SIG-M5 treated with dmso at 0.1 percent for 504 hours (cell line): Measurements from ENCODE around the gene DCUN1D2.
A peak's percentile ranks its signal among the peaks of the same experiment; 100 is the strongest.
"Not testable (repeated sequence)": the region's sequence is repeated elsewhere in the genome, so short reads cannot be mapped to it uniquely, and the experiment has no call there.

Experiments used
- DNase-seq: peaks from one replicate; lab custom pipeline; 2025; ENCODE audit not compliant: unreplicated experiment; lab: John Stamatoyannopoulos, UW

DCUN1D2 gene

GRCh38 chr13:113468472-113469201, 21.9 kb downstream of the DCUN1D2 start:
- DNase-seq: no peak

DNA sequence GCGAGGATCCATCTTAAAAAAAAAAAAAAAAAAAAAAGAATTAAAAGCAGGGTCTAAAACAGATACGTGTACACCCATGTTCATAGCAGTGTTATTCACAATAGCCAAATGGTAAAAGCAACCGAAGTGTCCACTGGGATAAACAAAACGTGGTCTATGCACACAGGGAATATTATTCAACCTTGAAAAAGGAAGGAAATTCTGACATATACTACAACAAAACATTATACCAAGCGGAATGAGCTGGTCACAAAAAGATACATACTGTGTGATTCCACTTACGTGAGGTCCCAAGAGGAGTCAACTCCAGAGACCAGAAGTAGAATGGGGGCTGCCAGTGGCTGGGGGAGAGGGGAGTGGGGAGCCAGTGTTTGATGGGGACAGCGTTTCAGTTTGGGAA, 22.5 kb downstream of the DCUN1D2 start:
- DNase-seq: no peak

DNA sequence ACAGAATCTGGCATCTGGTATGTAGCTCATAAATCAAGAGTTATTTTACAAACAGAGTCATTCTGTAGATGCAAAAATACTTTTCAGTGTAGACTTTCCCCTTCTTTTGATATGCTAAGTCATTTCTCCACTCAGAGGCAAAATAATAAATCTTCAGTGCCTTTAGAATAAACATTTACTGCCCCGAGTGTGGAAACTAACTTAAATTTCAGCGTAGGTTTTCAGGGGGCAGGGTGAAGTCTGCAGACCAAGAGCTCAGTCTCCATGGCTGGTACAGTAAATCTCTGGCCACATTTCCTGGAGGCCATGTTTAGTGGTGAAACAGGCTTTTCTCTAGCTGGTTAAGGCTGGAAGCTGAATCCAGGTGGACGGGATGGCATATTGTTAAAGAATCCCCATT, 24.1 kb downstream of the DCUN1D2 start:
- no peak for DNase-seq

- no peak for DNase-seq
Observed at GRCh38 chr13:113465300-113465699, 25.2 kb downstream of the DCUN1D2 start.

GRCh38 chr13:113464476-113464875, 26.0 kb downstream of the DCUN1D2 start:
- DNase-seq: no peak

DNA sequence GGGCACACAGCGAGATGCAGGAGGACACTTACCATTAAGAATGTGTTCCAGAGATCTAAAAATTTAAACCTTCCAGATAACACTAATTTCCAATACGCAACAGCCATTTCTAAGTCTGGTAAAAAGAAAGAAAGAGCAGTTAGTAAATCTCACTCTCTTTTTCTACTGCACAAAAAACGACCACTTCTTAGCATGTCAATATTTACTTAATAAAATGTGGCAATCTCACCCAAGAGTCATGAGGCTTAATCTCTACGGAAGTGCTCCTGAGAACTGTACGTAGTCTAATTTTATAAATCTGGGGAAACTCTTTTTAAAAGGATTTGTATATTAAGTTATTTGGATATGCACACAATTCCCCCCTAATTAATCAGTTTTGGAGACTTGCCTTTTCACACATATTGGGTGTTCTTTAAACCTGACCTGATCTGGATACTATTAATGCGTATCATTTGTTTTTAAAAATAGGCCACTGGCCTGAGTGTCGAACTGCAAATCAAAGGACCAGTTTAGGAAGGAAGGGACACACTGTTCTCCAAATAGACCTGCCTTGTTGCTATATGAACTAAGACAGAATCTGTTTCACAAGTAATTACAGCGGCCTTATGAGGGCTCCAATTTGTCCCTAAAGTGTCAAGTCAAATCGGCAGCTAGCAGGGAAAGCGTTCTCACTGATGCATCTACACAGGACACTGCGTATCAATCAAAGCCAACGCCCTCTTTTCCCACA, 29.3 kb downstream of the DCUN1D2 start:
- no peak for DNase-seq

DNA sequence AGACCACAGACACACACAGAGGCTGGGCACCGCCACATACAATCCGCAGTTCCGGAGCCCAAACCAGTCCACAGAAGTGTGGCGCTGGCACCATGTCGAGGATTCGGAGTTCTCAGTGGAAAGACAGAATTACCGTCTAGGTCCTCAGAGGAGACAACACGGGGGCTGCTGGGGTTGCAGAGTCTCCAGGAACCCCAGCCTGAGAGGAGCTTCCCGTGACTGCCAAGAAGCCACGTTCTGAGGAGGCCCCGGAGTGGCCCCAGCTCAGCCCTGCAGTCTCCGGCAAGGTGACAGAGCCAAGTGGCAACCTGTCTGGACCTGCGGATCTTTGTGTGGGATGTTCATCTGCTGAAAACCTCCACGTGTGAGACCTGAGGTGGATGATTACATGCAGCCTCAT, 29.9 kb downstream of the DCUN1D2 start:
- DNase-seq: no peak

DNA sequence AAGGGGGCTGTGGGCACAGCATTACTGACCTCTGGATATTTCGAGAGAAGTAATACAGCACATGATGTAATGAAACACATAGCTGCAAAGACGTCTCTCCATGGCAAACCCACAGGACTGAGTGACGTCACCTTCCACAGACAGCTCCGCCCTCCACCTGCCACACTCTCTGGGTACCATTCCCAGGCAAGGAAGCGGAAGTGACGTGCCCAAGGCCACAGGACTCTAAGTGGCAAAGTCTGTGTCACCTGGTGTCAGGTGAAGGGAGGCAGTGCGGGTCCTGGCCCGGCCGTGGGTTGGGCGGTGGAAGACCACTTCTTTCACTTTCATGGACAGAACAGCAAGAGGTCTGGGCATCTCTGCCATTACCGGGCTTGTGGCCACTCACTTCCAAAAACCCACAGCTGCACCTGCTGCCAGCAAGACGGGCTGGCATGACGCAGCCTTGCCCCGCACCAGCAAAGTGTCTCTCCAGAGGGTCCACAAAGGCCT, 30.4 kb downstream of the DCUN1D2 start:
- DNase-seq: no peak

- no peak for DNase-seq
Observed at GRCh38 chr13:113458253-113459065, 32.1 kb downstream of the DCUN1D2 start.

GRCh38 chr13:113457510-113457909, 33.0 kb downstream of the DCUN1D2 start:
- no peak for DNase-seq

- DNase-seq: no peak
Observed at GRCh38 chr13:113456116-113456702, 34.3 kb downstream of the DCUN1D2 start.

DNA sequence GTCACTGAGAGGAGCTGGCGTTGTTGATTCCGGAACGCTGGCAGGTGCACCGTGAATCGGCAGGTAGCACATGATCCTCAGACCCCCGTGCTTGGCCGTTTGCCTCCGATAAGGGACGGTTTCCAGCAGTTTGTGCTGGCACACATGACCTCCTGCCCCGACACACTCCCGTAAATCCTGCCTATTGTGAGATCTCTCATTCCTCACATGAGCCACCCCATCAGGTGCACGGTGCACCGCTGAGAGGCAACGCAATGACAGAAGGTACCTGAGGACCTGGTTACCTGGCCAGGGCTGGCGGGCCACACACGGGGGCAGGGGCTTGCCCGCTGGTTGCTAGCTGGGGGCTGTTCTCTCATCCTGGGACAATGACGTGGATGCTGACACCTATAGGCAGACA, 35.1 kb downstream of the DCUN1D2 start:
- no peak for DNase-seq

GRCh38 chr13:113454936-113455335, 35.6 kb downstream of the DCUN1D2 start:
- DNase-seq: no peak

GRCh38 chr13:113452942-113453901, 37.3 kb downstream of the DCUN1D2 start, which contains the start of gene ADPRHL1:
ADPRHL1 (minus strand) TSS chr13:113453488; CDS start chr13:113453437, 51 bp downstream.
- no peak for DNase-seq

- no peak for DNase-seq
Observed at GRCh38 chr13:113452466-113452865, 38.0 kb downstream of the DCUN1D2 start.

DNA sequence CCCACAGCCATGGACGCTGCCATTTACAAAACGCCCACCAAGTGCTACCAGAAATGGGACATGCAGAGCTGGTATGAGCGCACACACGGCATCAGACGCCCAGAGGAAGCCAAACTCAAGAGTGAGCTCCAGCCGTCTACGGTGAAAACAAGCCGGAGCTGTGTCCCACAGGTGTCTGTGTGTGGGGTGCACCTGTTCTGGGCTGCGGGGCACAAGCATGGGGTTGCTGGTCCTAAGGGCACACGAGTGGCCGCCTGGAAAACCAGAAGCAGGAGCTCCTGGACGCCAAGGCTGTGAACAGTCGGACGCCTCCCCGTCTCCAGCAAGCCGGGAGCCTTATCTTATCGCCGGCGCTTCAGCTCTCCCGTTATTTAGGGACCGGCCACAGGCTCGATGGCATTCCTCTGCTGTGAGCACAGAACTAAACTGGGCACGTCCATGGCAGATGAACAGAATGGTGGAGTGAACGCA, 38.5 kb downstream of the DCUN1D2 start:
- DNase-seq: no peak

DNA sequence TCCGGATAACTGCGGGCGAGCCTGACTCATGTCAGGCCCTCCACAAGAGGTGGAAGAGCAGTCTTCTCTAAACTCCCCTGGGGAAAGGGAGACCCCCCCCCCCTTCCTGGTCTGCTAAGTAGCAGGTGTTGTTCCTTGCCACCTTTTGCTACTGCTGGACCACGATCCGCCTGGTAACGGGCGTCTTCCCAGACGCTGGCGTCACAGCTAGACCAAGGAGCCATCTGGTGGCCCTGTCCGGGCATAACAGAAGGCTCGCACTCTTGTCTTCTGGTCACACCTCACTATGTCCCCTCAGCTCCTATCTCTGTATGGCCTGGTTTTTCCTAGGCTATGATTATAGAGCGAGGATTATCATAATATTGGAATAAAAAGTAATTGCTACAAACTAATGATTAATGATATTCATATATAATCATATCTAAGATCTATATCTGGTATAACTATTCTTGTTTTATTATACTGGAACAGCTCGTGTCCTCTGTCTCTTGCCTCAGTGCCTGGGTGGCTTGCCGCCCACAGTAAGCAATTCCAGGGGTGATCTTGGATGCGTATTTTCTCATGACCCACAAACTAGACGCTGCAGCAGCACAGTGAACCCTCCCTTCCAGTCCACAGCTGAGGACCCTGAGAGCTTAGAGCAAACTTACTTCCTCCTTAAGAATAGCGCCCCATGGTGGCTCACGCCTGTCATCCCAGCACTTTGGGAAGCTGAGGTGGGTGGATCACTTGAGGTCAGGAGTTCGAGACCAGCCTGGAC, 39.5 kb downstream of the DCUN1D2 start:
- DNase-seq: peak; percentile 33

DNA sequence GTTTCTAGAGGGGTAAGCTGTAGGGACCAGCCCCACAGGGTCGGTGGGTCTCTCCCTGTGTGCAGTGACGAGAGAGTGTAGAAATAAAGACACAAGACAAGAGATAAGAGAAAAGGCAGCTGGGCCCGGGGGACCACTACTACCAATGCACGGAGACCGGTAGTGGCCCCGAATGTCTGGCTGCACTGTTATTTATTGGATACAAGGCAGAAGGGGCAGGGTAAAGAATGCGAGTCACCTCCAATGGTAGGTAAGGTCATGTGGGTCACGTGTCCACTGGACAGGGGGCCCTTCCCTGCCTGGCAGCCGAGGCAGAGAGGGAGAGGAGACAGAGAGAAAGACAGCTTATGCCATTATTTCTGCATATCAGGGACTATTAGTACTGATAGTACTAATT, 40.2 kb downstream of the DCUN1D2 start:
- not testable (repeated sequence) for DNase-seq

GRCh38 chr13:113449693-113450347, 40.7 kb downstream of the DCUN1D2 start:
- DNase-seq: no peak
